H1 (cell line): ENCODE measurements around the gene LRRTM3. TPM values are rescaled to one million over a fixed set of nuclear protein-coding genes. Genes with fewer than 3 reads are reported as not detected.

ENCODE experiments used
- CTCF ChIA-PET: fragments of 300-600 bp; sonication (Branson Sonifier 250); formaldehyde crosslinking; loops from one replicate; lab custom pipeline; 2021; ENCODE audit not compliant: partially characterized antibody; lab: Charles Lee
- POLR2A ChIA-PET: fragments of 300-600 bp; sonication (Branson Sonifier 250); formaldehyde crosslinking; loops from one replicate; lab custom pipeline; 2021; ENCODE audit warnings: inconsistent platforms; ENCODE audit not compliant: partially characterized antibody; lab: Charles Lee
- DNase-seq, 2 experiments: peaks; one replicate each; pipeline versions ENCODE4 v3.0.0 to v3.0.0-alpha.2; 2010 to 2022; ENCODE audit warnings: low spot score in 2 of 2, low read depth in 1 of 2, mixed read lengths in 1 of 2
- FAIRE-seq: peaks from 2 replicates; lab custom pipeline; 2011; peaks lifted over from hg19 to GRCh38; lab: Jason Lieb, UNC
- H2AFZ ChIP-seq: 2 replicates; pipeline ENCODE4 v1.8.1; 2012; ENCODE audit warnings: low read length, inconsistent platforms
- H2AK5ac ChIP-seq: 2 replicates; pipeline ENCODE4 v1.6.1; 2013; ENCODE audit warnings: low read depth, low read length
- H2BK120ac ChIP-seq: replicated peaks from 2 replicates; pipeline ENCODE3; 2013; ENCODE audit warnings: low read depth, low read length, inconsistent platforms
- H2BK12ac ChIP-seq: 2 replicates; pipeline ENCODE4 v1.6.1; 2013; ENCODE audit warnings: low read depth, low read length
- H2BK15ac ChIP-seq: 2 replicates; pipeline ENCODE4 v1.6.1; 2013; ENCODE audit warnings: low read length
- H2BK20ac ChIP-seq: 2 replicates; pipeline ENCODE4 v1.6.1; 2013; ENCODE audit warnings: low read length
- H2BK5ac ChIP-seq: 2 replicates; pipeline ENCODE4 v1.6.1; 2013; ENCODE audit warnings: low read depth, low read length
- H3K14ac ChIP-seq: 2 replicates; pipeline ENCODE4 v1.6.1; 2013; ENCODE audit warnings: inconsistent platforms; ENCODE audit not compliant: insufficient read length
- H3K18ac ChIP-seq: 2 replicates; pipeline ENCODE4 v1.6.1; 2013; ENCODE audit warnings: low read length; ENCODE audit errors: extremely low read depth
- H3K23ac ChIP-seq: 2 replicates; pipeline ENCODE4 v1.6.1; 2013; ENCODE audit warnings: inconsistent platforms; ENCODE audit not compliant: insufficient read length
- H3K23me2 ChIP-seq: 2 replicates; pipeline ENCODE4 v1.6.1; 2013; ENCODE audit warnings: low read depth, low read length
- H3K27ac ChIP-seq: 2 replicates; pipeline ENCODE4 v1.6.1; 2011; ENCODE audit warnings: low read depth, low read length, inconsistent platforms
- H3K27me3 ChIP-seq, 4 experiments: replicated peaks in 1 of 4; 1 replicate in 1 of 4; 2 replicates in 3 of 4; pipeline versions ENCODE4 v1.6.1 to v1.8.1; 2011 to 2013; ENCODE audit warnings: low read length in 3 of 4, mild to moderate bottlenecking in 3 of 4, inconsistent platforms in 2 of 4, mixed read lengths in 2 of 4, moderate library complexity in 1 of 4; ENCODE audit not compliant: control insufficient read depth in 3 of 4, insufficient read depth in 3 of 4; ENCODE audit errors: extremely low read depth in 1 of 4
- H3K36me3 ChIP-seq, 4 experiments: 2 replicates each; pipeline versions ENCODE4 v1.6.1 to v1.8.1; 2011 to 2013; ENCODE audit warnings: mild to moderate bottlenecking in 4 of 4, low read length in 3 of 4, moderate library complexity in 2 of 4, control low read depth in 1 of 4, inconsistent platforms in 1 of 4; ENCODE audit not compliant: insufficient read depth in 4 of 4, control insufficient read depth in 2 of 4
- H3K4ac ChIP-seq: replicated peaks from 2 replicates; pipeline ENCODE3; 2013; ENCODE audit warnings: low read length, low read depth, mixed read lengths, inconsistent platforms; ENCODE audit not compliant: insufficient read length
- H3K4me1 ChIP-seq, 4 experiments: replicated peaks in 1 of 4; 1 replicate in 1 of 4; 2 replicates in 3 of 4; pipeline versions ENCODE4 v1.6.1 to v1.8.1; 2011 to 2013; ENCODE audit warnings: low read length in 3 of 4, inconsistent platforms in 2 of 4, mixed read lengths in 1 of 4; ENCODE audit not compliant: insufficient read depth in 4 of 4, control insufficient read depth in 3 of 4
- H3K4me2 ChIP-seq, 2 experiments: 2 replicates each; pipeline versions ENCODE4 v1.6.1 to v1.8.1; 2011 to 2013; ENCODE audit warnings: low read depth in 2 of 2, low read length in 2 of 2, control low read depth in 1 of 2, inconsistent platforms in 1 of 2, mild to moderate bottlenecking in 1 of 2; ENCODE audit not compliant: insufficient read depth in 1 of 2
- H3K4me3 ChIP-seq, 4 experiments: fragments of 200-600, 300-600 bp in 1 of 4; sonication (generic), shearing (Covaris generic), sonication (Bioruptor Twin) in 1 of 4; 2 replicates each; pipeline versions ENCODE4 v1.5.1 to v1.8.1; 2011 to 2016; ENCODE audit warnings: low read length in 4 of 4, low read depth in 3 of 4, control low read depth in 2 of 4, inconsistent platforms in 2 of 4, mild to moderate bottlenecking in 2 of 4, mixed read lengths in 1 of 4, moderate library complexity in 1 of 4; ENCODE audit not compliant: insufficient read depth in 2 of 4; ENCODE audit errors: extremely low read depth in 1 of 4
- H3K56ac ChIP-seq: replicated peaks from 2 replicates; pipeline ENCODE3; 2013; ENCODE audit warnings: low read depth, mild to moderate bottlenecking, mixed read lengths, low read length, inconsistent platforms; ENCODE audit not compliant: insufficient read length
- H3K79me1 ChIP-seq: 2 replicates; pipeline ENCODE4 v1.6.1; 2013; ENCODE audit warnings: low read depth, low read length, control low read depth
- H3K79me2 ChIP-seq, 2 experiments: 2 replicates each; pipeline versions ENCODE4 v1.6.1 to v1.8.1; 2012 to 2013; ENCODE audit warnings: low read length in 2 of 2, mild to moderate bottlenecking in 2 of 2, inconsistent platforms in 1 of 2; ENCODE audit not compliant: insufficient read depth in 2 of 2, control insufficient read depth in 1 of 2
- H3K9ac ChIP-seq, 4 experiments: replicated peaks in 1 of 4; 1 replicate in 1 of 4; 2 replicates in 3 of 4; pipeline versions ENCODE4 v1.6.1 to v1.8.1; 2011 to 2013; ENCODE audit warnings: low read depth in 3 of 4, low read length in 3 of 4, control low read depth in 2 of 4, mild to moderate bottlenecking in 2 of 4, moderate library complexity in 2 of 4, inconsistent platforms in 1 of 4; ENCODE audit errors: extremely low read depth in 1 of 4
- H3K9me3 ChIP-seq, 2 experiments: 2 replicates each; pipeline versions ENCODE4 v1.6.1 to v1.8.1; 2012 to 2013; ENCODE audit warnings: mild to moderate bottlenecking in 2 of 2, moderate library complexity in 2 of 2, control low read depth in 1 of 2, inconsistent platforms in 1 of 2, low read depth in 1 of 2, low read length in 1 of 2, mixed read lengths in 1 of 2; ENCODE audit not compliant: insufficient read depth in 2 of 2
- H4K20me1 ChIP-seq, 2 experiments: replicated peaks in 1 of 2; 2 replicates each; pipeline versions ENCODE3 to v1.8.1; 2011 to 2013; ENCODE audit warnings: inconsistent platforms in 2 of 2, low read length in 2 of 2, mild to moderate bottlenecking in 1 of 2; ENCODE audit not compliant: insufficient read depth in 2 of 2, control insufficient read depth in 1 of 2
- H4K5ac ChIP-seq: 2 replicates; pipeline ENCODE4 v1.6.1; 2013; ENCODE audit warnings: low read length, low read depth, mixed read lengths, inconsistent platforms; ENCODE audit not compliant: insufficient read length
- H4K8ac ChIP-seq: 2 replicates; pipeline ENCODE4 v1.8.0; 2013; ENCODE audit warnings: mild to moderate bottlenecking, moderate library complexity, low read length, inconsistent platforms; ENCODE audit not compliant: insufficient read depth; ENCODE audit errors: extremely low read depth
- H4K91ac ChIP-seq: replicated peaks from 2 replicates; pipeline ENCODE3; 2013; ENCODE audit warnings: low read length, mixed read lengths, inconsistent platforms; ENCODE audit not compliant: insufficient read length
- ASH2L ChIP-seq: fragments of 200-600, 300-600 bp; sonication (generic); IDR thresholded peaks from one replicate; pipeline ENCODE4 v1.7.1; 2017; ENCODE audit warnings: low read length
- BACH1 ChIP-seq: IDR thresholded peaks from 2 replicates; pipeline ENCODE4 v1.6.1; 2012; ENCODE audit warnings: low read length, improper control_type of control experiment
- BCL11A ChIP-seq, 2 experiments: IDR thresholded peaks; one replicate each; pipeline ENCODE4 v1.6.1; 2011; ENCODE audit warnings: low read depth in 2 of 2, low read length in 2 of 2, mild to moderate bottlenecking in 2 of 2
- CREB1 ChIP-seq: IDR thresholded peaks from 2 replicates; pipeline ENCODE4 v1.6.1; 2012; ENCODE audit warnings: inconsistent platforms
- JUND ChIP-seq: IDR thresholded peaks from 2 replicates; pipeline ENCODE4 v1.6.1; 2011; ENCODE audit warnings: mild to moderate bottlenecking, improper control_type of control experiment, low read length
- KDM5A ChIP-seq: fragments of 200-600 bp; IDR thresholded peaks from 2 replicates; pipeline ENCODE4 v1.7.1; 2012; ENCODE audit warnings: mild to moderate bottlenecking, low read length, inconsistent platforms, mixed read lengths
- SAP30 ChIP-seq: fragments of 300-600 bp; sonication (generic); IDR thresholded peaks from 2 replicates; pipeline ENCODE4 v1.7.1; 2012; ENCODE audit warnings: low read length, moderate library complexity, mild to moderate bottlenecking, inconsistent platforms; ENCODE audit not compliant: insufficient read depth, insufficient replicate concordance
- SIN3A ChIP-seq, 2 experiments: IDR thresholded peaks in 1 of 2; conservative IDR thresholded peaks in 1 of 2; 2 replicates each; pipeline ENCODE4 v1.6.1; 2011 to 2012; ENCODE audit warnings: low read length in 2 of 2, improper control_type of control experiment in 1 of 2, low read depth in 1 of 2, mild to moderate bottlenecking in 1 of 2
- WGBS, 2 experiments: shearing (Covaris generic) in 1 of 2; methylation state at CpG; one replicate each; pipeline versions ENCODE4 v1.1.6 to v1.1.7; 2013 to 2015; ENCODE audit warnings: low lambda C conversion rate in 2 of 2, mixed read lengths in 2 of 2, inconsistent platforms in 1 of 2, low coverage in 1 of 2, missing lambda C conversion rate in 1 of 2; ENCODE audit not compliant: insufficient replicate concordance in 2 of 2, insufficient coverage in 1 of 2, insufficient read length in 1 of 2; ENCODE audit errors: extremely low coverage in 1 of 2, missing lambda C conversion rate in 1 of 2; 5-methylcytosine and 5-hydroxymethylcytosine counted together
- polyA plus RNA-seq, 7 experiments: library from polyadenylated mRNA; depleted of rRNA in 3 of 7; stranded (reverse) in 5 of 7; unstranded in 2 of 7; fragments of >200 nt in 5 of 7; fragments of 200-250 nt in 2 of 7; gene quantifications; 1 replicate in 5 of 7; 2 replicates in 1 of 7; 4 replicates in 1 of 7; pipeline versions ENCODE4 v1.2.1 to v1.2.3, GENCODE V29; 2011 to 2013; ENCODE audit warnings: missing spikeins in 2 of 7, mixed read lengths in 2 of 7
- total RNA-seq: library from RNA; stranded (reverse); fragmentation: NEBNext Ultra II Directional; extraction: Animal tissue kit (Norgen Biotek cat#: 25700); gene quantifications from 2 replicates; pipeline ENCODE4 v1.2.1, GENCODE V29; 2021
- TF ChIP-seq, protein P1 (sequence below): IDR thresholded peaks from 2 replicates; pipeline ENCODE4 v1.6.1; 2012; ENCODE audit warnings: inconsistent platforms
- TF ChIP-seq, protein P2 (sequence below): IDR thresholded peaks from 2 replicates; pipeline ENCODE4 v1.6.1; 2011; ENCODE audit warnings: low read depth, mild to moderate bottlenecking, low read length; ENCODE audit not compliant: insufficient read depth

Gene LRRTM3
- total and polyA plus RNA-seq, 2 of the 8 experiments (the other 6 are each of a cell fraction or from before 2014, with no cell fraction given): 0.33 to 0.48 TPM

DNA sequence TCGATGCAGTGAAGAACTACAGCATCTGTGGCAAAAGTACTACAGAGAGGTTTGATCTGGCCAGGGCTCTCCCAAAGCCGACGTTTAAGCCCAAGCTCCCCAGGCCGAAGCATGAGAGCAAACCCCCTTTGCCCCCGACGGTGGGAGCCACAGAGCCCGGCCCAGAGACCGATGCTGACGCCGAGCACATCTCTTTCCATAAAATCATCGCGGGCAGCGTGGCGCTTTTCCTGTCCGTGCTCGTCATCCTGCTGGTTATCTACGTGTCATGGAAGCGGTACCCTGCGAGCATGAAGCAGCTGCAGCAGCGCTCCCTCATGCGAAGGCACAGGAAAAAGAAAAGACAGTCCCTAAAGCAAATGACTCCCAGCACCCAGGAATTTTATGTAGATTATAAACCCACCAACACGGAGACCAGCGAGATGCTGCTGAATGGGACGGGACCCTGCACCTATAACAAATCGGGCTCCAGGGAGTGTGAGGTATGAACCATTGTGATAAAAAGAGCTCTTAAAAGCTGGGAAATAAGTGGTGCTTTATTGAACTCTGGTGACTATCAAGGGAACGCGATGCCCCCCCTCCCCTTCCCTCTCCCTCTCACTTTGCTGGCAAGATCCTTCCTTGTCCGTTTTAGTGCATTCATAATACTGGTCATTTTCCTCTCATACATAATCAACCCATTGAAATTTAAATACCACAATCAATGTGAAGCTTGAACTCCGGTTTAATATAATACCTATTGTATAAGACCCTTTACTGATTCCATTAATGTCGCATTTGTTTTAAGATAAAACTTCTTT lies 2.3 kb downstream of the LRRTM3 start:
- H3K4me3 ChIP-seq: peak overlapping the region; percentile 38 to 57 (median 52)
- FAIRE-seq: peak; percentile 60
- no peak overlapping the region for H4K5ac ChIP-seq
- H3K18ac ChIP-seq: peak overlapping the region; percentile 33; the same call in 1 of the 2 replicates
- peaks cover 0 to 21% (median 18%) of the 10 kb centered on the region in 4 experiments; a peak in 6 of 7 replicates for H3K27me3 ChIP-seq
- no peak overlapping the region for H3K27ac ChIP-seq
- no peak overlapping the region for H2BK120ac ChIP-seq
- peaks cover 2 to 16% (median 12%) of the 10 kb centered on the region in 4 experiments for H3K4me1 ChIP-seq
- no peak overlapping the region; the same call in 1 of the 2 replicates for H2BK20ac ChIP-seq
- no peaks in the 10 kb centered on the region for H3K79me2 ChIP-seq
- CTCF ChIA-PET: interaction anchor here (0.6 to 5.6 kb wide), 14 partner anchors 12 to 852 kb away, joined by 3 to 33 read pairs (median 3); no protein-coding TSS in a partner anchor
- no peak overlapping the region for H3K14ac ChIP-seq
- H3K36me3 ChIP-seq: no peaks in the 10 kb centered on the region
- H4K20me1 ChIP-seq: no peaks in the 10 kb centered on the region
- H3K4me2 ChIP-seq: peak overlapping the region; percentile 69 to 97
- peak in 1 of 2 experiments; percentile 52 for DNase-seq
- no peak overlapping the region; the same call in 1 of the 2 replicates for H2BK15ac ChIP-seq
- H3K4ac ChIP-seq: no peak overlapping the region
- H2BK5ac ChIP-seq: no peak overlapping the region
- peak overlapping the region; percentile 28 for H2AFZ ChIP-seq
- no peak overlapping the region for H4K91ac ChIP-seq
- H3K23ac ChIP-seq: no peak overlapping the region
- H3K79me1 ChIP-seq: no peaks in the 10 kb centered on the region
- 12% methylated on average over 30 of the region's 30 CpGs; no CpG with 5 or more reads in 1 of the 2 experiments for WGBS, 2 experiments
- no peak overlapping the region for H2AK5ac ChIP-seq
- H3K9ac ChIP-seq: peak overlapping the region in 1 of 4 experiments; percentile 14; a peak in 1 of 7 replicates
- H3K9me3 ChIP-seq: no peaks in the 10 kb centered on the region
- POLR2A ChIA-PET: interaction anchor here (0.7 kb wide), 1 partner anchor 48 kb away, joined by 3 read pairs; no protein-coding TSS in a partner anchor
- 0 out of 2 replicates have a peak overlapping the region, but pooled peaks have one; percentile 46 for H2BK12ac ChIP-seq
- peak overlapping the region; percentile 51 for H4K8ac ChIP-seq
- no peak overlapping the region for H3K56ac ChIP-seq
- H3K23me2 ChIP-seq: peaks cover 3% of the 10 kb centered on the region; the same call in 1 of the 2 replicates
- TF ChIP-seq KDM5A (no peak), JUND (no peak), SIN3A (conservative IDR thresholded peaks at IDR 0.05 in 1 of 2, IDR thresholded peaks at IDR 0.05 in 1 of 2; ENCODE audit: low read depth in 1 of 2, low read length in 2 of 2) (0 out of 4 replicates have a peak, but pooled peaks of 1 of the 2 experiments have one; percentile 14), SAP30 (no peak), ASH2L (peak; percentile 61), BACH1 (no peak), CREB1 (peak; percentile 61), BCL11A (IDR thresholded peaks at IDR 0.05; ENCODE audit: low read depth in 2 of 2, low read length in 2 of 2) (no peak)
- TF ChIP-seq, protein P1, sequence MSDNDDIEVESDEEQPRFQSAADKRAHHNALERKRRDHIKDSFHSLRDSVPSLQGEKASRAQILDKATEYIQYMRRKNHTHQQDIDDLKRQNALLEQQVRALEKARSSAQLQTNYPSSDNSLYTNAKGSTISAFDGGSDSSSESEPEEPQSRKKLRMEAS: peak; percentile 43; the same call in 1 of the 2 replicates
- TF ChIP-seq, protein P2, sequence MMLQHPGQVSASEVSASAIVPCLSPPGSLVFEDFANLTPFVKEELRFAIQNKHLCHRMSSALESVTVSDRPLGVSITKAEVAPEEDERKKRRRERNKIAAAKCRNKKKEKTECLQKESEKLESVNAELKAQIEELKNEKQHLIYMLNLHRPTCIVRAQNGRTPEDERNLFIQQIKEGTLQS: no peak
